ENCODE data around the gene ARHGEF25. TPM values are rescaled to one million over a fixed set of nuclear protein-coding genes. Genes with fewer than 3 reads are reported as not detected.
"Not testable (repeated sequence)": the region's sequence is repeated elsewhere in the genome, so short reads cannot be mapped to it uniquely, and the experiment has no call there.

The ARHGEF25 gene
- polyA plus RNA-seq, 1 experiment, result 26.0 TPM

DNA sequence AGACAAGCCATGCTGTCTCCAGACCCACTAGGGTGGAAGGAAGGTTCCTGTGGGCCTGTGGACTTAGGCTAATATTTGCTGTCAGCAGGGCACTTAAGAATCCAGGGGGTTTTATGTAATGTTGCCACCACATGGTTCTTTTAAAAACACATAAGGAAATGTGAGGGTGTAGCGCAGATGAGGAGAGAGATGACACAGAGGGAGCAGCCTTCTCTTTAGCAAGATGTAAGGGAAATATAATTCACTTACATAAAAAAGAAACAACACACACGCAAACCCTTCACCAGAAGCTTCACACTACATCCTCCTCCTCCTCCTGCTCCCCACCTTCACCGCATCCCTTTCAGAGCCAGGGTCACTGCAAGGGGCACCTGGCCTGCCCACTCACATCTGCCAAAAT is 25.1 kb upstream of the ARHGEF25 start:
- ChIA-PET POLR2A (no interaction called here), CTCF (interaction anchor here (4.3 to 8.4 kb wide), 3 partner anchors 13 to 41 kb away, joined by 51 to 257 read pairs (median 56); partner anchors contain the start of genes ARHGEF25 and B4GALNT1)
- DNase-seq (ENCODE audit: low read depth), result no peak
- peaks cover 1% of the 10 kb centered on the region; the same call in 1 of the 2 replicates for H3K27me3 ChIP-seq (ENCODE audit: control insufficient read depth, insufficient read depth, low read length)
- TF ChIP-seq, protein P1, sequence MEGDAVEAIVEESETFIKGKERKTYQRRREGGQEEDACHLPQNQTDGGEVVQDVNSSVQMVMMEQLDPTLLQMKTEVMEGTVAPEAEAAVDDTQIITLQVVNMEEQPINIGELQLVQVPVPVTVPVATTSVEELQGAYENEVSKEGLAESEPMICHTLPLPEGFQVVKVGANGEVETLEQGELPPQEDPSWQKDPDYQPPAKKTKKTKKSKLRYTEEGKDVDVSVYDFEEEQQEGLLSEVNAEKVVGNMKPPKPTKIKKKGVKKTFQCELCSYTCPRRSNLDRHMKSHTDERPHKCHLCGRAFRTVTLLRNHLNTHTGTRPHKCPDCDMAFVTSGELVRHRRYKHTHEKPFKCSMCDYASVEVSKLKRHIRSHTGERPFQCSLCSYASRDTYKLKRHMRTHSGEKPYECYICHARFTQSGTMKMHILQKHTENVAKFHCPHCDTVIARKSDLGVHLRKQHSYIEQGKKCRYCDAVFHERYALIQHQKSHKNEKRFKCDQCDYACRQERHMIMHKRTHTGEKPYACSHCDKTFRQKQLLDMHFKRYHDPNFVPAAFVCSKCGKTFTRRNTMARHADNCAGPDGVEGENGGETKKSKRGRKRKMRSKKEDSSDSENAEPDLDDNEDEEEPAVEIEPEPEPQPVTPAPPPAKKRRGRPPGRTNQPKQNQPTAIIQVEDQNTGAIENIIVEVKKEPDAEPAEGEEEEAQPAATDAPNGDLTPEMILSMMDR (IDR thresholded peaks at IDR 0.05; ENCODE audit: insufficient read depth, low read depth, low read length), result no peak
- no peak overlapping the region for H3K4me3 ChIP-seq (ENCODE audit: low read depth, low read length)
- H3K36me3 ChIP-seq (ENCODE audit: control insufficient read depth, insufficient read depth, low read length), result no peaks in the 10 kb centered on the region

- ChIA-PET POLR2A (no interaction called here), CTCF (interaction anchor here (4.6 kb wide), 1 partner anchor 14 kb away, joined by 56 read pairs; no protein-coding TSS in a partner anchor)
- no peak overlapping the region for H3K4me3 ChIP-seq (ENCODE audit: low read depth, low read length)
Observed at GRCh38 chr12:57586832-57587429, 24.3 kb upstream of the ARHGEF25 start.

DNA sequence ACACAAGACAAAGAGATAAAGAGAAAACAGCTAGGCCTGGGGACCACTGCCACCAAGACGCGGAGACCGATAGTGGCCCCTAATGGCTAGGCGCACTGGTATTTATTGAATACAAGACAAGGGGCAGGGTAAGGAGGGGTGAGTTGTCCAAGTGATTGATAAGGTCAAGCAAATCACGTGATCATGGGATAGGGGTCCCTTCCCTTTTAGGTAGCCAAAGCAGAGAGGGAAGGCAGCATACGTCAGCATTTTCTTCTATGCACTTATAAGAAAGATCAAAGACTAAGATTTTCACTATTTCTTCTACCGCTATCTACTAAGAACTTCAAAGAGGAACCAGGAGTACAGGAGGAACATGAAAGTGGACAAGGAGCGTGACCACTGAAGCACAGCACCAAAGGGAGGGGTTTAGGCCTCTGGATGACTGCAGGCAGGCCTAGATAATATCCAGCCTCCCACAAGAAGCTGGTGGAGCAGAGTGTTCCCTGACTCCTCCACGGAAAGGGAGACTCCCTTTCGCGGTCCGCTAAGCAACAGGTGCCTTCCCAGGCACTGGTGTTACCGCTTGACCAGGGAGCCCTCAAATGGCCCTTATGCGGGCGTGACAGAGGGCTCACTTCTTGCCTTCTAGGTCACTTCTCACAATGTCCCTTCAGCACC is 22.2 kb upstream of the ARHGEF25 start:
- DNase-seq (ENCODE audit: low read depth); H3K4me3 ChIP-seq (ENCODE audit: low read depth, low read length); H3K36me3 ChIP-seq (ENCODE audit: control insufficient read depth, insufficient read depth, low read length); POLR2A ChIA-PET; H3K27me3 ChIP-seq (ENCODE audit: control insufficient read depth, insufficient read depth, low read length): not testable (repeated sequence)
- CTCF ChIA-PET, result interaction anchor here (1.0 to 3.2 kb wide), 6 partner anchors 24 to 130 kb away, joined by 3 to 8 read pairs (median 4); partner anchors contain the start of genes B4GALNT1 and GLI1

More at GRCh38 chr12:57586832-57587429, 24.3 kb upstream of the ARHGEF25 start:
- TF ChIP-seq, protein P1 (IDR thresholded peaks at IDR 0.05; ENCODE audit: insufficient read depth, low read depth, low read length), result no peak
- DNase-seq (ENCODE audit: low read depth), result no peak
- H3K36me3 ChIP-seq (ENCODE audit: control insufficient read depth, insufficient read depth, low read length), result no peaks in the 10 kb centered on the region
- peaks cover 1% of the 10 kb centered on the region; the same call in 1 of the 2 replicates for H3K27me3 ChIP-seq (ENCODE audit: control insufficient read depth, insufficient read depth, low read length)

DNA sequence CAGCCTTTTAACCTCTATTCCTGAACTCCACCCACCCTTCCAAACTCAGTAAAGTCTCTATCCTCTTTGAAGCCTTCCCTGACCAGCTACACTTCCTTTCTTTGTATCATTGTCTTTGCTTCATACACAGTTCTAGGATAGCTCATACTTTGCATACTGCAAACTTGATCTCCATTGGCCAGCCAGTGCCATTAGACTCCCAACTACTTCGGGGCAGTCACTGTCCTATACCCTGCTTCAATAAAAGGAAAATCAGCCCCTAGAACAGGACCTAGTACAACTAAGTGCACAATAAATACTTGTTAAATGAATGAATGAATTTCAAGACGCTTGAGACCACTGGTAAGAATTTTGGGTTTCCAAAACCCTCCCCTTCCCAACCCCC is 20.8 kb upstream of the ARHGEF25 start:
- Histone ChIP-seq H3K27me3 (ENCODE audit: control insufficient read depth, insufficient read depth, low read length) (no peaks in the 10 kb centered on the region; the same call in 1 of the 2 replicates), H3K4me3 (ENCODE audit: low read depth, low read length) (peak overlapping the region; percentile 94), H3K36me3 (ENCODE audit: control insufficient read depth, insufficient read depth, low read length) (no peaks in the 10 kb centered on the region)
- POLR2A ChIA-PET, result no interaction called here
- TF ChIP-seq, protein P1 (IDR thresholded peaks at IDR 0.05; ENCODE audit: insufficient read depth, low read depth, low read length), result no peak
- CTCF ChIA-PET, result interaction anchor here (1.0 to 4.8 kb wide), 4 partner anchors 22 to 132 kb away, joined by 3 to 35 read pairs (median 6); partner anchors contain the start of genes B4GALNT1 and GLI1
- DNase-seq (ENCODE audit: low read depth), result no peak

- Histone ChIP-seq H3K36me3 (ENCODE audit: control insufficient read depth, insufficient read depth, low read length) (0 out of 2 replicates have a peak, but pooled peaks cover 1% of the 10 kb centered on the region), H3K4me3 (ENCODE audit: low read depth, low read length) (peak within 1 kb of the TSS; percentile 94), H3K27me3 (ENCODE audit: control insufficient read depth, insufficient read depth, low read length) (no peaks in the 10 kb centered on the region; the same call in 1 of the 2 replicates)
- TF ChIP-seq, protein P1 (IDR thresholded peaks at IDR 0.05; ENCODE audit: insufficient read depth, low read depth, low read length), result no peak
- POLR2A ChIA-PET, result interaction anchor here (0.6 kb wide), 1 partner anchor 12 kb away, joined by 5 read pairs; no protein-coding TSS in a partner anchor
- no peak for DNase-seq (ENCODE audit: low read depth)
- CTCF ChIA-PET, result interaction anchor here (0.8 to 4.8 kb wide), 8 partner anchors 8 to 145 kb away, joined by 3 to 35 read pairs (median 6); partner anchors contain the start of genes B4GALNT1 and GLI1
Observed at GRCh38 chr12:57590864-57591781, 20.1 kb upstream of the ARHGEF25 start, which contains the start of gene PIP4K2C. Gene PIP4K2C (plus strand): TSS chr12:57591192. CDS start chr12:57591290, 98 bp downstream.
